HG03565 (cell line): ENCODE measurements around the gene LYRM9.
"Not testable (repeated sequence)": the region's sequence is repeated elsewhere in the genome, so short reads cannot be mapped to it uniquely, and the experiment has no call there.

Source experiments
- ATAC-seq: cut with Tn5 transposase; IDR thresholded peaks from one replicate; pipeline ENCODE4 v1.9.1; 2021; ENCODE audit warnings: mild to moderate bottlenecking, moderate library complexity; ENCODE audit not compliant: unreplicated experiment

LYRM9 gene

GRCh38 chr17:27878776-27879562 is 14.2 kb downstream of the LYRM9 start:
- no peak for ATAC-seq

- ATAC-seq, result no peak
These were observed 19.4 kb downstream of the LYRM9 start for GRCh38 chr17:27873746-27874145.

GRCh38 chr17:27873211-27873610 is 20.0 kb downstream of the LYRM9 start:
- no peak for ATAC-seq

GRCh38 chr17:27872776-27873175 is 20.4 kb downstream of the LYRM9 start:
- ATAC-seq, result no peak

- no peak for ATAC-seq
These were observed 21.8 kb downstream of the LYRM9 start for GRCh38 chr17:27871407-27871806.

DNA sequence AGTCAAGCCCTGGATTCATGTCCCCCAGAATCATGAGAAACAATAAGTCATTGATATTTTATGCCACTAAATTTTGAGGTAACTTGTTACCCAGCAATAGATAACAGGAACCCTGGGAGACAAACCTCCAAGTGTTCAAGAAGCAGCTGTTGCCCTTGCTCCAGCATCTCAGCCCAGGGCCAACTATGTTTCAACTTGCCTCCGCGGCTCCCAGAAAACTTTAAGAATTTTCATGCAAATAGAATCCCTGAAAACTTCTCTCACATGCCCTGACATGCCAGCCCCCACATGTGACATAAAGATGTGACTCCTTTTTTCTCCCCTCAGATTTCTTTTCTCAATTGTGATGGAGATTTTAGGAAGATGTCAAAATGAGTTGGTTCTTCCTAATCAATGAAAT is 22.8 kb downstream of the LYRM9 start:
- no peak for ATAC-seq

DNA sequence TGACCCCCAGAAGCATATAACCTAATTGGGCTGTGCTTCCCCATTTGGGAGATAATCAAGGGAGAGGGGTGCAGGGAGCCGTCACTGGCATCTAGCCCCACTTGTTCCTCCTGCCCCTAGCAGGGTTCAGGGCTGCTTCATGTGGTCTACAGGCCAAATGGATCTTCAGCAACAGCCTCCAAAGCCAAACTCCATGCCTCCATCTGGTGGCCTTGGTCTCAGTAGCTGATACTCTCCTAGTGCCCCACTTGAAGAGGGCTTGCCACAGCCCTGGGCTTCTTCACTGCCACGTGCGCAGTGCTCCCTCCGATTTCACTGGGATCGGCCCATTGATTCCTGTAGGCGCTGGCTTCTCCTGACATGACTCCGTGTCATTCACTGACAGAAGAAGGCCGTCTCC is 24.6 kb downstream of the LYRM9 start:
- ATAC-seq, result no peak

DNA sequence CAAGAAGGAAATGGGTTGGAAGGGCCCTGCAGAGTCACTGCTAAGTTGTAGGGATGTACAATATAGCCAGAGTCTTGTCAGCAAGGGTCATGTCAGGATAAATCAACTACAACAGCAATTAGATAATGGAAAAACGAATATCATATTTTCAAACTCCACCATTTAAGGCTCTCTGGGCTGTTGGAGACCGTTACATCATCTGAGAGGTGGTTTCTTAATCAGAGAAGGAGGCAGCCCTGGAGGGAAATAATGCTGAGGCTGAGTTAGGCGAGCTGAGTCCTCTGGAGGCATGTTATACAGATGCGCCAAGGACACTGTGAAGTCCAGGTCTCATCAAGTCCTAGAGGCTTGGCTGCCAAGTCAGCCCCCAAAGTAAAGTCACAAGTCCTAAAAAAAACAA is 30.3 kb downstream of the LYRM9 start:
- no peak for ATAC-seq

DNA sequence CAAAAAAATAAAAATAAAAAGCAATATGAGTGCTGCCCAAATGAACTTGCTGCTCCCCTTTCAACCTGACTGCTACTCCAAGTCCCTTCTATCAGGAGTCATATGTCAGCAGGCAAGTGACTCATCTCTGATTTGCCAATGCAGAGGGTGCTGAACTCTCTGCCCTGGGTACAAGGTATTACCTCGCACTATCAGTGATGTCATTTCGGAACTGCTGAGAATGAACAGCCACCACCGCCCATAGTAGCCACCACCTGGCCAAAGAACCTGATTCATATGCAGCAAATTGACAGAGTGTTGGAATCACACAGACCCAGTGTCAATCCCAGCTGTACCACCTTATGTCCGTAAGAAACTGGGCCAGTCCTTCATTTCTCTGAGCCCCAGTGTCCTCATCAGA is 31.2 kb downstream of the LYRM9 start:
- ATAC-seq, result no peak

GRCh38 chr17:27860971-27861664 is 32.0 kb downstream of the LYRM9 start:
- no peak for ATAC-seq

GRCh38 chr17:27858621-27859305 is 34.4 kb downstream of the LYRM9 start:
- no peak for ATAC-seq

DNA sequence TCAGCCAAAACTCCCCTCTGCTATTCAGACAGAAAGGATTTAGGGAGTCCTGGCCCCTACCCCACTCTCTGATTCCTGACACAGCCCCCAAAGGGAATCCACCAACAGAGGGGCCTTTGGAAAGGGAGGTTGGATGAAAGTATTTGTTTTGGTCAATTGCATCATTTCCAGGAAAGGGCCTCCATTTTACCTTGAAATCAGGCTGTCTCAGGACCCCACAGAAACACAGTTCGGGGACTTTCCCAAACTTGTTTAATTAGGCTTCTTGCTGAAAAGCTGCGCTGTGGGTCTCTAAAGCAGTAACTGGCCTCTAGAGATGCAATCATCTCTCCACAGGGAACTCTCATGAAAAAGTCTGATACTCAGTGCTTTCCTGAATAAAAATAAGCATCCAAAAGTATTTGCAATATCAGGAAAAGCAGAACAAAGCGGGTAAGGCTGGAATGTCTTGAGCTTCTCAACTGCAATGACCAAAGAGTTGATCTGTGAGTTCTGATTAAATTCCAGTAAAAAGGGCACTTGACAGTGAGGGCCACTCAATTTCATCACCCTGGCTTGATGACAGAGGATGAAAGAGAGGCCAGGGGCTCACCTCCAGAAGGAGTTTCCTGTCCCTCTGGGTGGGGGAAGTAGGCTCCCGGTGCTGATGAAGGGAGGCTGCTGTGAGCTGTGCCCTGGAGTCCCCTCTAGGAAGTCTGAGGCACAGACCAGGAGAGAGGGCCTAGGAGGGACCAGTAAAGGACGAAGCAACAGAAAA is 36.3 kb downstream of the LYRM9 start:
- ATAC-seq, result no peak

DNA sequence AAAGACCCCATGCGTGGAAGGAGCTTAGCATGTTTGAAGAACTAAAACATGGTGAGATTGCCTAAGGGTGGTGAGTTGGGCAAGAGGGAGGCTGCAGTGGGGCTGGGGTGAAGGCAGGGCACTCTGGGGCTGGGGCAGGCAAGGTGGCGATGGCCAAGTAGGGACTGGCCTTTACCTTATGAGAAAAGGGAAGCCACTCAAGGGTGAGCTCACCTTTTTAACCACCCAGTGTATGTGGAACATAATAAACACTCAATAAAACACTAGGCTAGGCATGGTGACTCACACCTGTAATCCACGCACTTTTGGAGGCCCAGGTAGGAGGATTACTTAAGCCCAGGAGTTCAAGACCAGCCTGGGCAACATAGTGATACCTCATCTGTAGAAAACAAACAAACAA is 37.7 kb downstream of the LYRM9 start:
- no peak for ATAC-seq

DNA sequence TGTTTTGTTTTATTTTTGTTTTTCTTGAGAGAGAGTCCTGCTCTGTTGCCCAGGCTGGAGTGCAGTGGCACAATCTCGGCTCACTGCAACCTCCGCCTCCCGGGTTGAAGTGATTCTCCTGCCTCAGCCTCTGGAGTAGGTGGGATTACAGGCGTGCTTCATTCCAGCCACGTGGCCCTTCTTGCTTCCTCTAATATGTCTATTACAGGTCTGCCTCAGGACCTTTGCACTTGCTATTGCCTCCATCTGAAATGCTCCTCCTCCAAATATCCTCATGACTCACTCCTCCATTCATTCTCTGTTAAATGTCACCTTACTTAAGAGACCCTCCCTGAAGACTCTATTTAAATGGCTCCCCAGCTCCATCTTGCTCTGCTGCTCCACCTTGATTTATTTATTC is 39.0 kb downstream of the LYRM9 start:
- ATAC-seq, result no peak

DNA sequence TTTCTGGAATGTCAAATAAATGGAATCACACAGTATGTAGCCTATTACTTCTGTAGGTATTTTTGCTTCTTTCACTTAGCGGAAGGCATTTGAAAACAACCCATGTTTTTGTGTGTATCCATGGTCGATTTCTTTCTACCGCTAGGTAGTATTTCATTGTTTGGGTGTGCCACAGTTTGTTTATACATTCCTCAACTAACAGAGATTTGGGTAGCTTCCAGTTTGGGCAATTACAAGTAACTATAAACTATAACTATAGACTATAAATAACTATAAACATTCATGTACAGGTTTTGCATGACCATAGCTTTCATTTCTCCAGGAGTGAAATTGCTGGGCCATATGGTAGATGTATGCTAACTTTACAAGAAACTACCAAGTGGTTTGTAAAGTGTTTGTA is 40.1 kb downstream of the LYRM9 start:
- ATAC-seq, result no peak

DNA sequence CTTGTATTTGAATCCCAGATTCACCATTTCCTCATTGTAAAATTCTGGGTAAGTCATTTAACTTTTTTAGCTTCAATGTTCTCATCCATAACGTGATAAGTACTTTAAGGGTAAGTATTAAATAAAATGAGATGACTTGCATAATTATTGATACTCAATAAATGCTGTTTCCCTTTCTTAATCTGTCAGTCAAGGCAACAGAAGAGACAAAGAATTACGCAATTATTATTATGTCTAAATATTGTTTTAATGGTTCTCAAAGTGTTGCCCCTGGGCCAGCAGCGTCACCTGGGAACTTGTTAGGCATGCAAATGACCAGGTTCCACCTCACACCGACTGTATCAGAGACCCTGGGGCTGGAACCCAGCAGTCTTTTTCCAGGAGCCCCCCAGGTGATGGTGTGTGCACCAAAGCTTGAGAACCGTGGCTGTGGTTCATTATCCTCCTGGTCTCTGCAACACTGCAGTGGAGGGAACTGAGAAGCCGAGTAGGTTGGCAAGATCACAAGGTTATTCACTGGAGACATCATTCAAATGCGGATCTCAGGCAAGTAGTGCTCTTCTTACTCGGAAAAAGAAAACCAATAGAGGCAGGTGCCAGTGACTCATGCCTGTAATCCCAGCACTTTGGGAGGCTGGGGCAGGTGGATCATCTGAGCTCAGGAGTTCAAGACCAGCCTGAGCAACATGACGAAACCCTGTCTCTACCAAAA is 43.5 kb downstream of the LYRM9 start:
- ATAC-seq, result no peak

- no peak for ATAC-seq
These were observed 44.2 kb downstream of the LYRM9 start for GRCh38 chr17:27848931-27849330.

DNA sequence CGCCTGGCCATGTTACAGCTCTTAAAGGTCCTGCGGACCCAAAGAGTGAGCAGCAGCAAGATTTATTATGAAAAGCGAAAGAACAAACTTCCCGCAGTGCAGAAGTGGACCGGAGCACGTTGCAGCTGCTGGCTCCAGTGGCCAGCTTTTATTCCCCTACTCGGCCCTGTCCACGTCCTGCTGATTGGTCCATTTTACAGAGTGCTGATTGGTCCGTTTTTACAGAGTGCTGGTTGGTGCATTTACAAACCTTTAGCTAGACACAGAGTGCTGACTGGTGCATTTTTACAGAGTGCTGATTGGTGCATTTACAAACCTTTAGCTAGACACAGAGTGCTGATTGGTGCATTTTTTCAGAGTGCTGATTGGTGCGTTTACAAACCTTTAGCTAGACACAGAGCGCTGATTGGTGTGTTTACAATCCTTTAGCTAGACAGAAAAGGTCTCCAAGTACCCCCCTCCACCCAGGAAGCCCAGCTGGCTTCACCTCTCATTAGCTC is 46.3 kb downstream of the LYRM9 start:
- not testable (repeated sequence) for ATAC-seq

GRCh38 chr17:27846042-27846655 is 47.0 kb downstream of the LYRM9 start:
- ATAC-seq, result no peak
